ENCODE data around the gene LRRC57. TPM values are rescaled to one million over a fixed set of nuclear protein-coding genes. Genes with fewer than 3 reads are reported as not detected.
A peak's percentile ranks its signal among the peaks of the same experiment; 100 is the strongest.

Gene LRRC57
- total and polyA plus RNA-seq, 2 of the 8 experiments (the other 6 are each of a cell fraction or from before 2014, with no cell fraction given): 5.0 to 12.7 TPM

DNA sequence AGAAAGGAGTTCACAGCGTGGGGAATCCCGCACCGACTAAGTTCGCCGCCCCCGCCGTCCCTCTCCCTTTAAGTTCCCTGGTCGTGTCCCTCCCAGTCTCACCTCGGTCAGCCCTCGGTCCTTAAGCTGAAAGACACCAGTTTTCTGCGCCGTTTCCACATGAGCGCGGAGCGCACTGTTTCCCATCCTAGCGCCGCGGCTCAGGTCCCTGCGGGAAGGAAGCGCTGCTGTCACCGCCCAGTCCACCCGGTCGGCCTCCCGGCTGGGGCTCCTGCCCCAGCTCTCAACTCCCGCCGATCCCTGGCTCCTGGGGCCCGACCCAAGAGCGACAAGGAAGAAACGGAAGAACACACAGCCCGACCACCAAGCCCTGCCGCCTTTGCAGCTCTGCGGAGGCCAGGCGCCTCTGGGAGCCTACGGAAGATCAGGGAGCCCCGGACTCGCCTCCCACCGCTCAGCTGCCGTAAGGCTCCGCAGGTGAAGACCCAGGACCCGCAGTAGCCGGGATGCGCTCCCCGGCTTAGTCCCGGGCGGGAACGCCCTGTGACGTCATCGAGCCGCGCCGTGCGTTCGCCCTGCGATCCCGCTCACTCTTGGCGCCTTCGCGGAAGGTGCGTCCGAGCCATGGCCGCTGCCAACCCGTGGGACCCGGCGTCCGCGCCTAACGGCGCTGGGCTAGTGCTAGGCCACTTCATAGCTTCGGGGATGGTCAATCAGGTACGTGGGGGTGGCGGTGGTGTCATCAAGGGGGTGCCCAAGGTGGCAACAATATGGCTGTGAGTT, at the start of gene LRRC57, which contains the start of gene HAUS2 (continued):
- TF ChIP-seq, protein P1, sequence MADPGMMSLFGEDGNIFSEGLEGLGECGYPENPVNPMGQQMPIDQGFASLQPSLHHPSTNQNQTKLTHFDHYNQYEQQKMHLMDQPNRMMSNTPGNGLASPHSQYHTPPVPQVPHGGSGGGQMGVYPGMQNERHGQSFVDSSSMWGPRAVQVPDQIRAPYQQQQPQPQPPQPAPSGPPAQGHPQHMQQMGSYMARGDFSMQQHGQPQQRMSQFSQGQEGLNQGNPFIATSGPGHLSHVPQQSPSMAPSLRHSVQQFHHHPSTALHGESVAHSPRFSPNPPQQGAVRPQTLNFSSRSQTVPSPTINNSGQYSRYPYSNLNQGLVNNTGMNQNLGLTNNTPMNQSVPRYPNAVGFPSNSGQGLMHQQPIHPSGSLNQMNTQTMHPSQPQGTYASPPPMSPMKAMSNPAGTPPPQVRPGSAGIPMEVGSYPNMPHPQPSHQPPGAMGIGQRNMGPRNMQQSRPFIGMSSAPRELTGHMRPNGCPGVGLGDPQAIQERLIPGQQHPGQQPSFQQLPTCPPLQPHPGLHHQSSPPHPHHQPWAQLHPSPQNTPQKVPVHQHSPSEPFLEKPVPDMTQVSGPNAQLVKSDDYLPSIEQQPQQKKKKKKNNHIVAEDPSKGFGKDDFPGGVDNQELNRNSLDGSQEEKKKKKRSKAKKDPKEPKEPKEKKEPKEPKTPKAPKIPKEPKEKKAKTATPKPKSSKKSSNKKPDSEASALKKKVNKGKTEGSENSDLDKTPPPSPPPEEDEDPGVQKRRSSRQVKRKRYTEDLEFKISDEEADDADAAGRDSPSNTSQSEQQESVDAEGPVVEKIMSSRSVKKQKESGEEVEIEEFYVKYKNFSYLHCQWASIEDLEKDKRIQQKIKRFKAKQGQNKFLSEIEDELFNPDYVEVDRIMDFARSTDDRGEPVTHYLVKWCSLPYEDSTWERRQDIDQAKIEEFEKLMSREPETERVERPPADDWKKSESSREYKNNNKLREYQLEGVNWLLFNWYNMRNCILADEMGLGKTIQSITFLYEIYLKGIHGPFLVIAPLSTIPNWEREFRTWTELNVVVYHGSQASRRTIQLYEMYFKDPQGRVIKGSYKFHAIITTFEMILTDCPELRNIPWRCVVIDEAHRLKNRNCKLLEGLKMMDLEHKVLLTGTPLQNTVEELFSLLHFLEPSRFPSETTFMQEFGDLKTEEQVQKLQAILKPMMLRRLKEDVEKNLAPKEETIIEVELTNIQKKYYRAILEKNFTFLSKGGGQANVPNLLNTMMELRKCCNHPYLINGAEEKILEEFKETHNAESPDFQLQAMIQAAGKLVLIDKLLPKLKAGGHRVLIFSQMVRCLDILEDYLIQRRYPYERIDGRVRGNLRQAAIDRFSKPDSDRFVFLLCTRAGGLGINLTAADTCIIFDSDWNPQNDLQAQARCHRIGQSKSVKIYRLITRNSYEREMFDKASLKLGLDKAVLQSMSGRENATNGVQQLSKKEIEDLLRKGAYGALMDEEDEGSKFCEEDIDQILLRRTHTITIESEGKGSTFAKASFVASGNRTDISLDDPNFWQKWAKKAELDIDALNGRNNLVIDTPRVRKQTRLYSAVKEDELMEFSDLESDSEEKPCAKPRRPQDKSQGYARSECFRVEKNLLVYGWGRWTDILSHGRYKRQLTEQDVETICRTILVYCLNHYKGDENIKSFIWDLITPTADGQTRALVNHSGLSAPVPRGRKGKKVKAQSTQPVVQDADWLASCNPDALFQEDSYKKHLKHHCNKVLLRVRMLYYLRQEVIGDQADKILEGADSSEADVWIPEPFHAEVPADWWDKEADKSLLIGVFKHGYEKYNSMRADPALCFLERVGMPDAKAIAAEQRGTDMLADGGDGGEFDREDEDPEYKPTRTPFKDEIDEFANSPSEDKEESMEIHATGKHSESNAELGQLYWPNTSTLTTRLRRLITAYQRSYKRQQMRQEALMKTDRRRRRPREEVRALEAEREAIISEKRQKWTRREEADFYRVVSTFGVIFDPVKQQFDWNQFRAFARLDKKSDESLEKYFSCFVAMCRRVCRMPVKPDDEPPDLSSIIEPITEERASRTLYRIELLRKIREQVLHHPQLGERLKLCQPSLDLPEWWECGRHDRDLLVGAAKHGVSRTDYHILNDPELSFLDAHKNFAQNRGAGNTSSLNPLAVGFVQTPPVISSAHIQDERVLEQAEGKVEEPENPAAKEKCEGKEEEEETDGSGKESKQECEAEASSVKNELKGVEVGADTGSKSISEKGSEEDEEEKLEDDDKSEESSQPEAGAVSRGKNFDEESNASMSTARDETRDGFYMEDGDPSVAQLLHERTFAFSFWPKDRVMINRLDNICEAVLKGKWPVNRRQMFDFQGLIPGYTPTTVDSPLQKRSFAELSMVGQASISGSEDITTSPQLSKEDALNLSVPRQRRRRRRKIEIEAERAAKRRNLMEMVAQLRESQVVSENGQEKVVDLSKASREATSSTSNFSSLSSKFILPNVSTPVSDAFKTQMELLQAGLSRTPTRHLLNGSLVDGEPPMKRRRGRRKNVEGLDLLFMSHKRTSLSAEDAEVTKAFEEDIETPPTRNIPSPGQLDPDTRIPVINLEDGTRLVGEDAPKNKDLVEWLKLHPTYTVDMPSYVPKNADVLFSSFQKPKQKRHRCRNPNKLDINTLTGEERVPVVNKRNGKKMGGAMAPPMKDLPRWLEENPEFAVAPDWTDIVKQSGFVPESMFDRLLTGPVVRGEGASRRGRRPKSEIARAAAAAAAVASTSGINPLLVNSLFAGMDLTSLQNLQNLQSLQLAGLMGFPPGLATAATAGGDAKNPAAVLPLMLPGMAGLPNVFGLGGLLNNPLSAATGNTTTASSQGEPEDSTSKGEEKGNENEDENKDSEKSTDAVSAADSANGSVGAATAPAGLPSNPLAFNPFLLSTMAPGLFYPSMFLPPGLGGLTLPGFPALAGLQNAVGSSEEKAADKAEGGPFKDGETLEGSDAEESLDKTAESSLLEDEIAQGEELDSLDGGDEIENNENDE (IDR thresholded peaks at IDR 0.05; ENCODE audit: insufficient replicate concordance, low read length): no peak
- TF ChIP-seq SRF (IDR thresholded peaks at IDR 0.05; ENCODE audit: low read depth, low read length) (peak; percentile 69), RAD21 (IDR thresholded peaks at IDR 0.05 in 1 of 2, conservative IDR thresholded peaks at IDR 0.05 in 1 of 2; ENCODE audit: low read depth in 2 of 2, low read length in 2 of 2) (no peak), TAF7 (optimal IDR thresholded peaks at IDR 0.05; ENCODE audit: borderline replicate concordance, low read depth, low read length) (peak; percentile 88), EGR1 (IDR thresholded peaks at IDR 0.05; ENCODE audit: borderline replicate concordance, low read depth, low read length) (no peak), BCL11A (IDR thresholded peaks at IDR 0.05; ENCODE audit: low read depth in 2 of 2, low read length in 2 of 2) (no peak), TAF1 (IDR thresholded peaks at IDR 0.05; ENCODE audit: low read depth, low read length) (peak; percentile 96), RBBP5 (IDR thresholded peaks at IDR 0.05; ENCODE audit: borderline replicate concordance, low read depth, low read length) (peak; percentile 95), FOSL1 (IDR thresholded peaks at IDR 0.05; ENCODE audit: insufficient read depth, low read depth, low read length) (no peak), SP1 (IDR thresholded peaks at IDR 0.05; ENCODE audit: low read depth, low read length) (0 out of 2 replicates have a peak, but pooled peaks have one; percentile 35)
